Measurements from ENCODE around the gene CCDC85B.

GRCh38 chr11:65847746-65848145 lies 42.7 kb upstream of the CCDC85B start:
- TF ChIP-seq POLR2A (IDR thresholded peaks at IDR 0.05; ENCODE audit: low read depth, low read length) (no peak), POLR2AphosphoS5 (IDR thresholded peaks at IDR 0.05; ENCODE audit: low read depth, low read length) (no peak), PAX5 (IDR thresholded peaks at IDR 0.05; ENCODE audit: insufficient read depth, low read length, severe bottlenecking) (no peak)
